GM12891 (cell line): ENCODE measurements around the gene CX3CR1.

Experiments used
- PAX5 ChIP-seq: IDR thresholded peaks from 2 replicates; pipeline ENCODE4 v1.6.1; 2011; ENCODE audit warnings: low read length, moderate library complexity, mild to moderate bottlenecking; ENCODE audit not compliant: insufficient read depth, severe bottlenecking
- POLR2A ChIP-seq: IDR thresholded peaks from 2 replicates; pipeline ENCODE4 v1.6.1; 2011; ENCODE audit warnings: low read depth, low read length, control low read depth
- POLR2AphosphoS5 ChIP-seq: IDR thresholded peaks from 2 replicates; pipeline ENCODE4 v1.6.1; 2011; ENCODE audit warnings: low read depth, low read length, control low read depth
- POU2F2 ChIP-seq: IDR thresholded peaks from 2 replicates; pipeline ENCODE4 v1.6.1; 2011; ENCODE audit warnings: low read depth, mild to moderate bottlenecking, control low read depth, low read length, moderate library complexity
- SPI1 ChIP-seq: IDR thresholded peaks from 2 replicates; pipeline ENCODE4 v1.6.1; 2011; ENCODE audit warnings: low read depth, low read length, control low read depth
- TAF1 ChIP-seq: IDR thresholded peaks from 2 replicates; pipeline ENCODE4 v1.6.1; 2011; ENCODE audit warnings: low read depth, low read length, control low read depth

GRCh38 chr3:39280571-39280970 is 735 bp upstream of the CX3CR1 start:
- TF ChIP-seq TAF1 (no peak), POLR2A (no peak), POLR2AphosphoS5 (no peak), SPI1 (no peak), PAX5 (no peak), POU2F2 (no peak)
